Measurements from ENCODE around the gene SLITRK4. TPM values are rescaled to one million over a fixed set of nuclear protein-coding genes. Genes with fewer than 3 reads are reported as not detected.

The SLITRK4 gene
- total and polyA plus RNA-seq, 2 experiments from 2014 or later: 2.9 to 6.0 TPM

GRCh38 chrX:143648705-143649104 lies 12.8 kb upstream of the SLITRK4 start:
- H3K27me3 Mint-ChIP-seq (ENCODE audit: insufficient read depth, low read depth, poor library complexity): no peaks in the 10 kb centered on the region
- H3K36me3 Mint-ChIP-seq (ENCODE audit: low read depth): no peaks in the 10 kb centered on the region
- Histone ChIP-seq H4K20me1 (replicated peaks; ENCODE audit: insufficient read depth) (no peaks in the 10 kb centered on the region), H3K36me3 (ENCODE audit: insufficient read depth) (no peaks in the 10 kb centered on the region), H3K4me3 (no peak overlapping the region), H3K79me2 (replicated peaks; ENCODE audit: insufficient read depth) (no peaks in the 10 kb centered on the region), H3K9me2 (ENCODE audit: insufficient read depth) (no peaks in the 10 kb centered on the region), H3K27ac (ENCODE audit: low read depth) (no peak overlapping the region), H2AFZ (no peak overlapping the region), H3K4me2 (no peak overlapping the region), H3F3A (replicated peaks; ENCODE audit: low read depth) (no peaks in the 10 kb centered on the region), H3K27me3 (ENCODE audit: insufficient read depth) (no peaks in the 10 kb centered on the region), H3K4me1 (ENCODE audit: insufficient read depth) (no peaks in the 10 kb centered on the region)
- H3K27ac Mint-ChIP-seq: no peak overlapping the region
- no peak overlapping the region for H3K4me3 Mint-ChIP-seq
- H3K4me1 Mint-ChIP-seq: no peaks in the 10 kb centered on the region
- TF ChIP-seq CREB1 (CRISPR knock-in tag; IDR thresholded peaks at IDR 0.05; ENCODE audit: low read depth) (no peak), CTCF (conservative IDR thresholded peaks at IDR 0.05; ENCODE audit: low read depth in 2 of 2) (peak; percentile 36 to 37), ZNF331 (CRISPR knock-in tag; IDR thresholded peaks at IDR 0.05; ENCODE audit: low read depth) (no peak), JUNB (IDR thresholded peaks at IDR 0.05; ENCODE audit: unreplicated experiment) (no peak)
- peak; percentile 66 for ATAC-seq
- H3K9me3 Mint-ChIP-seq: peaks cover 12% of the 10 kb centered on the region
- DNase-seq (ENCODE audit: low spot score): peak; percentile 56

GRCh38 chrX:143642426-143642825 lies 6.5 kb upstream of the SLITRK4 start:
- Mint-ChIP-seq H3K4me1 (no peaks in the 10 kb centered on the region), H3K9me3 (peaks cover 3% of the 10 kb centered on the region; the same call in 2 of the 3 replicates), H3K27me3 (ENCODE audit: insufficient read depth, low read depth, poor library complexity) (no peaks in the 10 kb centered on the region), H3K4me3 (no peak overlapping the region), H3K27ac (no peak overlapping the region), H3K36me3 (ENCODE audit: low read depth) (no peaks in the 10 kb centered on the region)
- Histone ChIP-seq H3K4me3 (no peak overlapping the region), H4K20me1 (replicated peaks; ENCODE audit: insufficient read depth) (no peaks in the 10 kb centered on the region), H3K27me3 (ENCODE audit: insufficient read depth) (no peaks in the 10 kb centered on the region), H3K79me2 (replicated peaks; ENCODE audit: insufficient read depth) (no peaks in the 10 kb centered on the region), H2AFZ (no peak overlapping the region), H3K9me2 (ENCODE audit: insufficient read depth) (no peaks in the 10 kb centered on the region), H3K36me3 (ENCODE audit: insufficient read depth) (no peaks in the 10 kb centered on the region), H3K4me1 (ENCODE audit: insufficient read depth) (no peaks in the 10 kb centered on the region; the same call in 1 of the 2 replicates), H3K4me2 (no peak overlapping the region), H3K27ac (ENCODE audit: low read depth) (no peak overlapping the region), H3F3A (replicated peaks; ENCODE audit: low read depth) (no peaks in the 10 kb centered on the region)
- DNase-seq (ENCODE audit: low spot score) (no peak), ATAC-seq (no peak)
- TF ChIP-seq EZH2 (IDR thresholded peaks at IDR 0.05; ENCODE audit: low read depth, unreplicated experiment) (no peak), ZNF462 (CRISPR knock-in tag; IDR thresholded peaks at IDR 0.05) (no peak), JUNB (IDR thresholded peaks at IDR 0.05; ENCODE audit: unreplicated experiment) (no peak), REST (IDR thresholded peaks at IDR 0.05; ENCODE audit: unreplicated experiment) (no peak), ETS1 (IDR thresholded peaks at IDR 0.05) (no peak)
